Activated T-cell treated with anti-CD3 and anti-CD28 coated beads, Interleukin-2, amount 50 U/mL, for 24 hours (primary cell): ENCODE results near the gene EPHA4.

Source experiments
- DNase-seq: peaks from one replicate; pipeline ENCODE4 v3.0.0-alpha.2; 2020
- H3K27ac Mint-ChIP-seq: 2 replicates; pipeline ENCODE4 v1.8.0; 2020; ENCODE audit warnings: mild to moderate bottlenecking, mixed read lengths
- H3K27me3 Mint-ChIP-seq: 2 replicates; pipeline ENCODE4 v1.8.0; 2020; ENCODE audit warnings: mixed read lengths
- H3K36me3 Mint-ChIP-seq: 2 replicates; pipeline ENCODE4 v1.8.0; 2020; ENCODE audit warnings: low read depth, mixed read lengths
- H3K4me1 Mint-ChIP-seq: 2 replicates; pipeline ENCODE4 v1.8.0; 2020; ENCODE audit warnings: low read depth, mixed read lengths
- H3K4me3 Mint-ChIP-seq: 2 replicates; pipeline ENCODE4 v1.8.0; 2020; ENCODE audit warnings: mild to moderate bottlenecking, moderate library complexity, mixed read lengths
- H3K9me3 Mint-ChIP-seq: 2 replicates; pipeline ENCODE4 v1.8.0; 2020; ENCODE audit warnings: mixed read lengths

EPHA4 gene

GRCh38 chr2:221447310-221447709 is 124.8 kb downstream of the EPHA4 start:
- H3K4me3 Mint-ChIP-seq, result no peak overlapping the region
- no peaks in the 10 kb centered on the region for H3K9me3 Mint-ChIP-seq
- H3K27me3 Mint-ChIP-seq, result no peaks in the 10 kb centered on the region
- no peak overlapping the region for H3K27ac Mint-ChIP-seq
- peaks cover 11% of the 10 kb centered on the region for H3K4me1 Mint-ChIP-seq
- H3K36me3 Mint-ChIP-seq, result peaks cover 9% of the 10 kb centered on the region
- no peak for DNase-seq

DNA sequence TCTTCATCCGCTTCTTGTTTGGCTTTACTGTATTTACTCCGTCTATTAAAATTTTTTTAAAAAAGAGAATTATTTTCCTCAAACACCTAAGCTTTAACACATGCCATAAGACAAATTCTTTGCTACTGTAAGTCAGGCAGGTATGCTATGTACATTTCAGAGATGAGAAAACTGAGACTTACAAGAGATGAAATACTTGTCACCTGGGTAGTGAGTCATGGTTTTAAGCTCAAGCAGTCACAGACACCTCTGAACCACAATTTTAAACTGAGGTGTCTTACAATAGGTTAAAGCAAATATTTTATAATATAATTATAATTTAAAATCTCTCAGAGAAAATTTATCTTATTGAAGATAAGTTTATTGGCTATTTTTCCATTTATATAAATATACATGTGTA is 126.0 kb downstream of the EPHA4 start:
- no peaks in the 10 kb centered on the region for H3K9me3 Mint-ChIP-seq
- no peaks in the 10 kb centered on the region for H3K27me3 Mint-ChIP-seq
- no peak overlapping the region for H3K4me3 Mint-ChIP-seq
- DNase-seq, result no peak
- peaks cover 14% of the 10 kb centered on the region for H3K36me3 Mint-ChIP-seq
- H3K4me1 Mint-ChIP-seq, result peaks cover 11% of the 10 kb centered on the region
- no peak overlapping the region for H3K27ac Mint-ChIP-seq

- peak overlapping the region; percentile 78 for H3K27ac Mint-ChIP-seq
- DNase-seq, result no peak
- H3K27me3 Mint-ChIP-seq, result no peaks in the 10 kb centered on the region
- H3K4me1 Mint-ChIP-seq, result peaks cover 11% of the 10 kb centered on the region
- H3K9me3 Mint-ChIP-seq, result no peaks in the 10 kb centered on the region
- no peak overlapping the region for H3K4me3 Mint-ChIP-seq
- H3K36me3 Mint-ChIP-seq, result peaks cover 24% of the 10 kb centered on the region
Measured at GRCh38 chr2:221444106-221444505, 128.0 kb downstream of the EPHA4 start.

- Mint-ChIP-seq H3K27ac (no peak overlapping the region), H3K4me3 (no peak overlapping the region), H3K4me1 (peaks cover 11% of the 10 kb centered on the region), H3K36me3 (peaks cover 24% of the 10 kb centered on the region), H3K27me3 (no peaks in the 10 kb centered on the region), H3K9me3 (no peaks in the 10 kb centered on the region)
- no peak for DNase-seq
Measured at GRCh38 chr2:221443645-221444044, 128.5 kb downstream of the EPHA4 start.

GRCh38 chr2:221442128-221442527 is 130.0 kb downstream of the EPHA4 start:
- Mint-ChIP-seq H3K9me3 (no peaks in the 10 kb centered on the region), H3K27me3 (no peaks in the 10 kb centered on the region), H3K36me3 (peaks cover 25% of the 10 kb centered on the region), H3K4me1 (peaks cover 11% of the 10 kb centered on the region), H3K27ac (no peak overlapping the region), H3K4me3 (no peak overlapping the region)
- no peak for DNase-seq

- DNase-seq, result no peak
- Mint-ChIP-seq H3K27me3 (no peaks in the 10 kb centered on the region), H3K27ac (no peak overlapping the region), H3K36me3 (peaks cover 27% of the 10 kb centered on the region), H3K4me1 (peaks cover 9% of the 10 kb centered on the region), H3K9me3 (no peaks in the 10 kb centered on the region), H3K4me3 (no peak overlapping the region)
Measured at GRCh38 chr2:221439761-221440479, 132.2 kb downstream of the EPHA4 start.

DNA sequence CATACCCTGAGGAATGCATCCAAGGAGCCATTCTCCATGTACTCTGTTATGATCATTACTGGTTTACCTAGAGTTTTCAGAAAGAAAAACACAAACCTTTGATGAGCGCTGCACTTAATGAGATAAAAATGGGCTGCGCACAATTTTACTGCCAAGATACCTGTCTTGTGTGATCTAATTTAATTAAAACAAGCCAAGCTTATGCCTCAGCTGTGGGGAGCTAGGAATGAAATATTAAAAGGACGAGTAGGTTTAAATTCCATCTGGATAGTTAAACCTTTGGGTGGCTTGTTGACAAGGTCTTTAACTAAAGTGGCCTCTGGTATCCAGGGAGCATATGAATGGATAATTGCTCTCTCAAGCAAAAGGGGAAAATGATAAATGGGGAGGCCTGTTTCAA is 135.0 kb downstream of the EPHA4 start:
- no peak for DNase-seq
- Mint-ChIP-seq H3K27me3 (no peaks in the 10 kb centered on the region), H3K4me3 (no peak overlapping the region), H3K4me1 (no peaks in the 10 kb centered on the region), H3K36me3 (peaks cover 36% of the 10 kb centered on the region), H3K9me3 (no peaks in the 10 kb centered on the region), H3K27ac (no peak overlapping the region)

DNA sequence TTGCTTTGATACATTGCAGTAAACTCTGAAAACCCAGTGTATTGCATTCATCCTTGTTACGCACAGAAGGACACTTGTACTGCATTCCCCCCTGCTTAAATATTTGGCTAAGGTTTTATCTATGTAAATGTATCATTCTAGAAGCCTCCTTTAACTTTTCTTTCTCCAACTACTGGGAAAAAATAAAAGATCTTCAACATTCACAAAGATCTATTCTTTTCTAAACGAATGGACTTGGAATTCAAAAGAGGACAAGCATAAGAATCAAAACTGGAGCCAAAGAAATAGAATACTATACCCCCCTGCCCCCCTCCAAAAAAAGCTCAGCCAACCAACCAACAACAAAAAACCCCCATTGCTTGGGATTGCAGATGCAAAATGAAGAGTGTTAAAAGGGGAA is 136.9 kb downstream of the EPHA4 start:
- Mint-ChIP-seq H3K4me1 (no peaks in the 10 kb centered on the region), H3K4me3 (no peak overlapping the region), H3K27me3 (no peaks in the 10 kb centered on the region), H3K9me3 (no peaks in the 10 kb centered on the region), H3K27ac (no peak overlapping the region), H3K36me3 (peaks cover 26% of the 10 kb centered on the region)
- no peak for DNase-seq

DNA sequence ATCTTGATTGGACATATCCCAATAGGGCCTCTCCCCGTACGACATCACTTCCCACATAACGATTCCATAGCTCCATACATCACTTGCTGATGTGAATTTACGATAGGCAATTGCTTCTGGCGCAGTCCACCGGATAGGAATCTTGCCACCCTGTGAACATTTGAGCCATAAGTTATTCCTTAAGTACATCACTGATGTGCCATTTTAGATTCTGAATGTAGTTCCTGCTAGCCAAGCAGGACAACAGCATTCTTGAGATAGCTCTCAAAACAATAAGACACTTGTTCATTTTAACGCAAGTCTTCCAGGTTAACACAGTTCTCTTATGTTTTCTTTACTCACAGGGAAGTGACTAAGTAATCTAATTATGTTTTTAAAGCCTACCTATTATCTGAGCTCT is 138.0 kb downstream of the EPHA4 start:
- H3K27ac Mint-ChIP-seq, result no peak overlapping the region
- DNase-seq, result no peak
- peaks cover 24% of the 10 kb centered on the region for H3K36me3 Mint-ChIP-seq

DNA sequence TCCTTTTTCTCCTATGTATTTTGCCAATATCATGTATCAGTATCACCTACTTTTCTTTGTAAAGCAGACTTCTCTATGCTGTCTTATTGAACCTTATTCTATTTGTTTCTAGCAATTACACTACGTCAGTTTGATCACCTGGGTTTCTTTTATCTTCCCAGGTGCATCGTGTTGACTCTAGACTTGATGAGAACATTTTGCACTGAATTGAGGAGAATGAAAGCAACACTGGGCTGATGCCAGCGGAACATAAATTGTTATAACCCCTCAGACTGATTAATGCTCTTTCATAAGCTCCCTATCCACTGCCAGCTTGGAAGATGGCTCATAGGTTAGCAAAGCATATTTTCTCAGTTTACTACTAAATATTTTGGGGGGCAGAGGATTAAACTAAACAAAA is 140.6 kb downstream of the EPHA4 start:
- Mint-ChIP-seq H3K9me3 (no peaks in the 10 kb centered on the region), H3K4me3 (no peak overlapping the region), H3K4me1 (no peaks in the 10 kb centered on the region), H3K27ac (no peak overlapping the region), H3K27me3 (no peaks in the 10 kb centered on the region), H3K36me3 (peaks cover 28% of the 10 kb centered on the region)
- no peak for DNase-seq

More for the DNA sequence above, 138.0 kb downstream of the EPHA4 start:
- no peaks in the 10 kb centered on the region for H3K4me1 Mint-ChIP-seq
- no peak overlapping the region for H3K4me3 Mint-ChIP-seq
- no peaks in the 10 kb centered on the region for H3K27me3 Mint-ChIP-seq
- H3K9me3 Mint-ChIP-seq, result no peaks in the 10 kb centered on the region

- H3K4me1 Mint-ChIP-seq, result no peaks in the 10 kb centered on the region
- peaks cover 36% of the 10 kb centered on the region for H3K36me3 Mint-ChIP-seq
- no peak for DNase-seq
Measured at GRCh38 chr2:221429741-221430491, 142.2 kb downstream of the EPHA4 start.

GRCh38 chr2:221428896-221429295 is 143.2 kb downstream of the EPHA4 start:
- no peak overlapping the region for H3K4me3 Mint-ChIP-seq
- no peaks in the 10 kb centered on the region for H3K4me1 Mint-ChIP-seq
- H3K9me3 Mint-ChIP-seq, result no peaks in the 10 kb centered on the region
- H3K27me3 Mint-ChIP-seq, result no peaks in the 10 kb centered on the region
- H3K36me3 Mint-ChIP-seq, result peaks cover 35% of the 10 kb centered on the region
- DNase-seq, result no peak
- no peak overlapping the region for H3K27ac Mint-ChIP-seq

More at GRCh38 chr2:221429741-221430491, 142.2 kb downstream of the EPHA4 start:
- no peak overlapping the region for H3K4me3 Mint-ChIP-seq
- no peaks in the 10 kb centered on the region for H3K9me3 Mint-ChIP-seq
- no peaks in the 10 kb centered on the region for H3K27me3 Mint-ChIP-seq
- no peak overlapping the region for H3K27ac Mint-ChIP-seq

DNA sequence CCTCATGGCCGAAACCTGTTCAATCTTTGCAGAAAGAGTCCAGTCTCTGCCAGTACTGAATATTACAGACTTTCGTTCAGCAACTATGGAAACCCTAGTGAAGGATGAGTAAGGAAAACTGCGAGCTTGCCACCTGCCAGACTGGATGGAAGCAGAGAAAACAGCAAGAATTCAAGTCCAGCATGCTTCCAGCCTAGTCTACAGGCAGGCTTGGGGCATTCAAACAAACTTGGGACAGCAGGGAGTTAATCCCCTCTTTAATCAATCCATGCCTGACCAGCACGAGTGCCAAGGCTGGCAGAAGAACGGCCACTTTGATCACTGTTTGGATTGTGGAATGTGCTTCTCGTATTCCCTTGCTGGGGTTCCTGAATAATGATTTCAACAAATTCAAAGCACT is 145.2 kb downstream of the EPHA4 start:
- Mint-ChIP-seq H3K4me1 (no peaks in the 10 kb centered on the region), H3K27ac (no peak overlapping the region), H3K9me3 (peaks cover 4% of the 10 kb centered on the region), H3K36me3 (peaks cover 37% of the 10 kb centered on the region), H3K4me3 (no peak overlapping the region), H3K27me3 (no peaks in the 10 kb centered on the region)
- no peak for DNase-seq

DNA sequence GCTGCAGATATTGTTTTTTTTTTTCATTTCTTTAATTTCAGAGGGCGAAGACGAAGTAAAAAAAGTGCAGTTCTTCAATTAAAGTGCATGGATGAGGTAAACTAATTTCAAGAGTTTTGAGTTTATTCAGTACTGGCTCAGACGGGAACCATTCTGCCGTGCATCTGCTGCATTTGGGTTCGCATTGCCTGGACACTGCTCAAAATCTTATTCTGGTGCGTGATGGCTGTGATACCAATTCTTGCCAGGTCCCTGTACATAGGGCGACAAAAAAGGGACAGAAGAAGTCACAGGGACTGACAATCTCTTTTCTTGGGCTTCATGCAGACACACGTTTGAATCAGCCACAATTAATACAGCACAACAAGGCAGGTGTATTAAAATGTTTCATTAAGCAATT is 146.2 kb downstream of the EPHA4 start:
- no peak for DNase-seq
- no peak overlapping the region for H3K27ac Mint-ChIP-seq
- H3K27me3 Mint-ChIP-seq, result no peaks in the 10 kb centered on the region
- H3K9me3 Mint-ChIP-seq, result peaks cover 4% of the 10 kb centered on the region
- H3K4me3 Mint-ChIP-seq, result no peak overlapping the region
- H3K36me3 Mint-ChIP-seq, result peaks cover 37% of the 10 kb centered on the region
- H3K4me1 Mint-ChIP-seq, result no peaks in the 10 kb centered on the region

- Mint-ChIP-seq H3K27ac (no peak overlapping the region), H3K4me3 (no peak overlapping the region)
Measured at GRCh38 chr2:221425353-221425752, 146.8 kb downstream of the EPHA4 start.

More at GRCh38 chr2:221425353-221425752, 146.8 kb downstream of the EPHA4 start:
- no peak for DNase-seq
- H3K4me1 Mint-ChIP-seq, result peaks cover 5% of the 10 kb centered on the region
- H3K9me3 Mint-ChIP-seq, result peaks cover 4% of the 10 kb centered on the region
- H3K36me3 Mint-ChIP-seq, result peaks cover 36% of the 10 kb centered on the region
- H3K27me3 Mint-ChIP-seq, result no peaks in the 10 kb centered on the region
